G401.6 (cell line): Measurements from ENCODE around the gene GTF2H4.
"Not testable (repeated sequence)": the region's sequence is repeated elsewhere in the genome, so short reads cannot be mapped to it uniquely, and the experiment has no call there.

Experiments used
- FAIRE-seq: peaks from 2 replicates; lab custom pipeline; 2012; peaks lifted over from hg19 to GRCh38; lab: Jason Lieb, UNC

The GTF2H4 gene

GRCh38 chr6:30926644-30927043 lies 18.6 kb downstream of the GTF2H4 start:
- FAIRE-seq, result no peak

GRCh38 chr6:30927080-30927479 lies 19.1 kb downstream of the GTF2H4 start:
- not testable (repeated sequence) for FAIRE-seq

- FAIRE-seq, result no peak
Measured at GRCh38 chr6:30928677-30929076, 20.7 kb downstream of the GTF2H4 start.

GRCh38 chr6:30930506-30930905 lies 22.5 kb downstream of the GTF2H4 start:
- FAIRE-seq, result no peak

GRCh38 chr6:30931272-30931671 lies 23.3 kb downstream of the GTF2H4 start:
- FAIRE-seq, result no peak

GRCh38 chr6:30931969-30932645 lies 24.1 kb downstream of the GTF2H4 start, which contains the start of gene SFTA2:
TSS of gene SFTA2 (minus strand) at chr6:30932170. CDS start at chr6:30932096, 74 bp downstream.
- no peak for FAIRE-seq

- FAIRE-seq, result no peak
Measured at GRCh38 chr6:30932665-30933365, 24.8 kb downstream of the GTF2H4 start.

GRCh38 chr6:30935018-30935417 lies 27.0 kb downstream of the GTF2H4 start:
- FAIRE-seq, result no peak

GRCh38 chr6:30937265-30937664 lies 29.3 kb downstream of the GTF2H4 start:
- no peak for FAIRE-seq

- FAIRE-seq, result no peak
Measured at GRCh38 chr6:30938730-30939129, 30.7 kb downstream of the GTF2H4 start.

- no peak for FAIRE-seq
Measured at GRCh38 chr6:30939473-30939872, 31.5 kb downstream of the GTF2H4 start.

- no peak for FAIRE-seq
Measured at GRCh38 chr6:30940361-30940986, 32.5 kb downstream of the GTF2H4 start, which contains the start of gene MUCL3. TSS of gene MUCL3 (plus strand) at chr6:30940973. CDS start at chr6:30941000, 27 bp downstream.

GRCh38 chr6:30942338-30943060 lies 34.5 kb downstream of the GTF2H4 start:
- no peak for FAIRE-seq

- FAIRE-seq, result no peak
Measured at GRCh38 chr6:30944051-30944450, 36.0 kb downstream of the GTF2H4 start.

GRCh38 chr6:30945281-30945680 lies 37.3 kb downstream of the GTF2H4 start:
- FAIRE-seq, result no peak

GRCh38 chr6:30947231-30947630 lies 39.2 kb downstream of the GTF2H4 start:
- FAIRE-seq, result no peak

- FAIRE-seq, result no peak
Measured at GRCh38 chr6:30948811-30949210, 40.8 kb downstream of the GTF2H4 start.

- no peak for FAIRE-seq
Measured at GRCh38 chr6:30951907-30952469, 44.0 kb downstream of the GTF2H4 start.

GRCh38 chr6:30954631-30955366 lies 46.8 kb downstream of the GTF2H4 start:
- FAIRE-seq, result no peak

- FAIRE-seq, result no peak
Measured at GRCh38 chr6:30955367-30956042, 47.5 kb downstream of the GTF2H4 start.

- no peak for FAIRE-seq
Measured at GRCh38 chr6:30957716-30958115, 49.7 kb downstream of the GTF2H4 start.
